A549 treated with Hydrocortisone at 1 μM for 4 hours (cell line): ENCODE data around the gene DMRTC1. TPM values are rescaled to one million over a fixed set of nuclear protein-coding genes. Genes with fewer than 3 reads are reported as not detected.

Source experiments
- total RNA-seq: library from RNA; stranded (reverse); fragments of 200-300 nt; extraction: Qiagen RNA extraction; gene quantifications from 5 replicates; pipeline ENCODE4 v1.2.3, GENCODE V29; 2022

The DMRTC1 gene
- 0.17 TPM in 1 of 5 replicates, not detected in the others for total RNA-seq

GRCh38 chrX:72943819-72944169, at the start of gene DMRTC1:
DMRTC1 (minus strand) TSS chrX:72943837; CDS start chrX:72875694, 68,143 bp downstream.

GRCh38 chrX:72937906-72938305, 5.7 kb downstream of the DMRTC1 start, which contains the start of gene FAM236A:
FAM236A (plus strand) TSS chrX:72938206; CDS start chrX:72938263, 57 bp downstream.

GRCh38 chrX:72912315-72912714, 31.3 kb downstream of the DMRTC1 start, which contains the start of gene FAM236C:
FAM236C (plus strand) TSS chrX:72912615; CDS start chrX:72912715, 100 bp downstream.

Other genes starting within 250 kb of the DMRTC1 start
- 25.5 to 33.2 TPM (median 29.5 TPM) in 5 replicates for gene PHKA1, start 229.5 kb downstream of the DMRTC1 start, total RNA-seq
- gene DMRTC1B, start 166.9 kb downstream of the DMRTC1 start, total RNA-seq, result not detected in 5 replicates
- gene FAM236B, start 161.2 kb downstream of the DMRTC1 start, total RNA-seq, result not detected in 5 replicates
- not detected in 5 replicates for gene FAM236D, start 135.6 kb downstream of the DMRTC1 start, total RNA-seq
- gene FAM236C, start 31.2 kb downstream of the DMRTC1 start, total RNA-seq, result not detected in 5 replicates
- not detected in 5 replicates for gene FAM236A, start 5.6 kb downstream of the DMRTC1 start, total RNA-seq
- not detected in 5 replicates for gene PABPC1L2B, start 59.1 kb upstream of the DMRTC1 start, total RNA-seq
- gene PABPC1L2A, start 135.7 kb upstream of the DMRTC1 start, total RNA-seq, result 0.03 TPM in 1 of 5 replicates, not detected in the others